GM23338 (cell line): ENCODE results near the gene METRN.

Experiments used
- CREB1 ChIP-seq: fragments of 250-450 bp; sonication (Bioruptor Pico); IDR thresholded peaks from 2 replicates; pipeline ENCODE4 v1.5.0; 2020; ENCODE audit warnings: low read depth, mild to moderate bottlenecking, moderate library complexity
- CTCF ChIP-seq, 2 experiments: fragments of 200-600 bp in 1 of 2; sonication (generic) in 1 of 2; conservative IDR thresholded peaks; 2 replicates each; pipeline versions ENCODE4 v1.5.1 to v1.6.1; 2016 to 2017; ENCODE audit warnings: antibody characterized with exemption in 2 of 2, low read depth in 2 of 2, mild to moderate bottlenecking in 2 of 2, moderate library complexity in 1 of 2
- EZH2 ChIP-seq: fragments of 200-600 bp; sonication (generic); IDR thresholded peaks from one replicate; pipeline ENCODE4 v1.8.0; 2017; ENCODE audit warnings: antibody characterized with exemption, mild to moderate bottlenecking, low read depth; ENCODE audit not compliant: unreplicated experiment
- EZH2phosphoT487 ChIP-seq: fragments of 200-600 bp; sonication (generic); IDR thresholded peaks from one replicate; pipeline ENCODE4 v1.8.1; 2018; ENCODE audit warnings: antibody characterized with exemption; ENCODE audit not compliant: unreplicated experiment
- JUNB ChIP-seq: IDR thresholded peaks from one replicate; pipeline ENCODE4 v1.6.1; 2016; ENCODE audit warnings: antibody characterized with exemption; ENCODE audit not compliant: unreplicated experiment
- POLR2AphosphoS5 ChIP-seq: IDR thresholded peaks from 2 replicates; pipeline ENCODE4 v1.6.1; 2016; ENCODE audit warnings: antibody characterized with exemption, low read depth
- REST ChIP-seq: IDR thresholded peaks from one replicate; pipeline ENCODE4 v1.6.1; 2018; ENCODE audit warnings: antibody characterized with exemption; ENCODE audit not compliant: unreplicated experiment
- STAT1 ChIP-seq: IDR thresholded peaks from one replicate; pipeline ENCODE4 v1.6.1; 2016; ENCODE audit warnings: antibody characterized with exemption; ENCODE audit not compliant: unreplicated experiment
- ZNF114 ChIP-seq: fragments of 250-450 bp; sonication (Bioruptor Pico); IDR thresholded peaks from 2 replicates; pipeline ENCODE4 v1.5.0; 2020; ENCODE audit warnings: mild to moderate bottlenecking, moderate library complexity
- ZNF331 ChIP-seq: fragments of 250-450 bp; sonication (Bioruptor Pico); IDR thresholded peaks from 2 replicates; pipeline ENCODE4 v1.5.0; 2020; ENCODE audit warnings: low read depth, mild to moderate bottlenecking, moderate library complexity
- TF ChIP-seq, protein P1 (sequence below): IDR thresholded peaks from 2 replicates; pipeline ENCODE4 v1.6.1; 2016; ENCODE audit warnings: antibody characterized with exemption
- TF ChIP-seq, protein P2 (sequence below): fragments of 250-450 bp; sonication (Bioruptor Pico); IDR thresholded peaks from 2 replicates; pipeline ENCODE4 v1.5.0; 2020; ENCODE audit warnings: mild to moderate bottlenecking, moderate library complexity

DNA sequence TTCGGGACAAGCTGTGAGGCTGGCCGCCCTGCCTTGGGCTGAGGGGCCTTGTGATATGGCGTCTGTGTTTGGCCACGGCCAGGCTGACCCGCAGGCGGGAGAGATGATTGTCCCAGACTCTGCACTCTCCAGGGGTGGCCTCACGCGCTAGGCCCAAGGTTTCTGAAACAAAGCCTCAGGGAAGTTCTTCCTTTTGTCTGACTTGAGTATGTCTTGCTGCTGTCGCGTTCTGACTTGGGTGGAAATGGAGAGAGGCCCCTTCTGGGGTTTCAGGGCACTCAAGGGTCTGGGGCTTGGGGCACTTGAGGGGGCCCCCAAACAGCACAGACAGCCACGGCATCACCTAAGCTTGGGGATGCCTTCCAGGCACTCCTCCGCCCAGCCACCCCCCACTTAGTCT is 3.8 kb upstream of the METRN start:
- no peak for TF ChIP-seq CTCF (conservative IDR thresholded peaks at IDR 0.05; ENCODE audit: low read depth in 2 of 2)
- no peak for TF ChIP-seq EZH2
- TF ChIP-seq REST, result no peak
- TF ChIP-seq CREB1 (CRISPR knock-in tag), result no peak
- no peak for TF ChIP-seq POLR2AphosphoS5
- TF ChIP-seq, protein P1, sequence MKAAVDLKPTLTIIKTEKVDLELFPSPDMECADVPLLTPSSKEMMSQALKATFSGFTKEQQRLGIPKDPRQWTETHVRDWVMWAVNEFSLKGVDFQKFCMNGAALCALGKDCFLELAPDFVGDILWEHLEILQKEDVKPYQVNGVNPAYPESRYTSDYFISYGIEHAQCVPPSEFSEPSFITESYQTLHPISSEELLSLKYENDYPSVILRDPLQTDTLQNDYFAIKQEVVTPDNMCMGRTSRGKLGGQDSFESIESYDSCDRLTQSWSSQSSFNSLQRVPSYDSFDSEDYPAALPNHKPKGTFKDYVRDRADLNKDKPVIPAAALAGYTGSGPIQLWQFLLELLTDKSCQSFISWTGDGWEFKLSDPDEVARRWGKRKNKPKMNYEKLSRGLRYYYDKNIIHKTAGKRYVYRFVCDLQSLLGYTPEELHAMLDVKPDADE, result no peak
- no peak for TF ChIP-seq EZH2phosphoT487
- no peak for TF ChIP-seq ZNF331 (CRISPR knock-in tag)
- TF ChIP-seq STAT1, result no peak
- no peak for TF ChIP-seq JUNB
- no peak for TF ChIP-seq ZNF114 (CRISPR knock-in tag)
- TF ChIP-seq, protein P2, sequence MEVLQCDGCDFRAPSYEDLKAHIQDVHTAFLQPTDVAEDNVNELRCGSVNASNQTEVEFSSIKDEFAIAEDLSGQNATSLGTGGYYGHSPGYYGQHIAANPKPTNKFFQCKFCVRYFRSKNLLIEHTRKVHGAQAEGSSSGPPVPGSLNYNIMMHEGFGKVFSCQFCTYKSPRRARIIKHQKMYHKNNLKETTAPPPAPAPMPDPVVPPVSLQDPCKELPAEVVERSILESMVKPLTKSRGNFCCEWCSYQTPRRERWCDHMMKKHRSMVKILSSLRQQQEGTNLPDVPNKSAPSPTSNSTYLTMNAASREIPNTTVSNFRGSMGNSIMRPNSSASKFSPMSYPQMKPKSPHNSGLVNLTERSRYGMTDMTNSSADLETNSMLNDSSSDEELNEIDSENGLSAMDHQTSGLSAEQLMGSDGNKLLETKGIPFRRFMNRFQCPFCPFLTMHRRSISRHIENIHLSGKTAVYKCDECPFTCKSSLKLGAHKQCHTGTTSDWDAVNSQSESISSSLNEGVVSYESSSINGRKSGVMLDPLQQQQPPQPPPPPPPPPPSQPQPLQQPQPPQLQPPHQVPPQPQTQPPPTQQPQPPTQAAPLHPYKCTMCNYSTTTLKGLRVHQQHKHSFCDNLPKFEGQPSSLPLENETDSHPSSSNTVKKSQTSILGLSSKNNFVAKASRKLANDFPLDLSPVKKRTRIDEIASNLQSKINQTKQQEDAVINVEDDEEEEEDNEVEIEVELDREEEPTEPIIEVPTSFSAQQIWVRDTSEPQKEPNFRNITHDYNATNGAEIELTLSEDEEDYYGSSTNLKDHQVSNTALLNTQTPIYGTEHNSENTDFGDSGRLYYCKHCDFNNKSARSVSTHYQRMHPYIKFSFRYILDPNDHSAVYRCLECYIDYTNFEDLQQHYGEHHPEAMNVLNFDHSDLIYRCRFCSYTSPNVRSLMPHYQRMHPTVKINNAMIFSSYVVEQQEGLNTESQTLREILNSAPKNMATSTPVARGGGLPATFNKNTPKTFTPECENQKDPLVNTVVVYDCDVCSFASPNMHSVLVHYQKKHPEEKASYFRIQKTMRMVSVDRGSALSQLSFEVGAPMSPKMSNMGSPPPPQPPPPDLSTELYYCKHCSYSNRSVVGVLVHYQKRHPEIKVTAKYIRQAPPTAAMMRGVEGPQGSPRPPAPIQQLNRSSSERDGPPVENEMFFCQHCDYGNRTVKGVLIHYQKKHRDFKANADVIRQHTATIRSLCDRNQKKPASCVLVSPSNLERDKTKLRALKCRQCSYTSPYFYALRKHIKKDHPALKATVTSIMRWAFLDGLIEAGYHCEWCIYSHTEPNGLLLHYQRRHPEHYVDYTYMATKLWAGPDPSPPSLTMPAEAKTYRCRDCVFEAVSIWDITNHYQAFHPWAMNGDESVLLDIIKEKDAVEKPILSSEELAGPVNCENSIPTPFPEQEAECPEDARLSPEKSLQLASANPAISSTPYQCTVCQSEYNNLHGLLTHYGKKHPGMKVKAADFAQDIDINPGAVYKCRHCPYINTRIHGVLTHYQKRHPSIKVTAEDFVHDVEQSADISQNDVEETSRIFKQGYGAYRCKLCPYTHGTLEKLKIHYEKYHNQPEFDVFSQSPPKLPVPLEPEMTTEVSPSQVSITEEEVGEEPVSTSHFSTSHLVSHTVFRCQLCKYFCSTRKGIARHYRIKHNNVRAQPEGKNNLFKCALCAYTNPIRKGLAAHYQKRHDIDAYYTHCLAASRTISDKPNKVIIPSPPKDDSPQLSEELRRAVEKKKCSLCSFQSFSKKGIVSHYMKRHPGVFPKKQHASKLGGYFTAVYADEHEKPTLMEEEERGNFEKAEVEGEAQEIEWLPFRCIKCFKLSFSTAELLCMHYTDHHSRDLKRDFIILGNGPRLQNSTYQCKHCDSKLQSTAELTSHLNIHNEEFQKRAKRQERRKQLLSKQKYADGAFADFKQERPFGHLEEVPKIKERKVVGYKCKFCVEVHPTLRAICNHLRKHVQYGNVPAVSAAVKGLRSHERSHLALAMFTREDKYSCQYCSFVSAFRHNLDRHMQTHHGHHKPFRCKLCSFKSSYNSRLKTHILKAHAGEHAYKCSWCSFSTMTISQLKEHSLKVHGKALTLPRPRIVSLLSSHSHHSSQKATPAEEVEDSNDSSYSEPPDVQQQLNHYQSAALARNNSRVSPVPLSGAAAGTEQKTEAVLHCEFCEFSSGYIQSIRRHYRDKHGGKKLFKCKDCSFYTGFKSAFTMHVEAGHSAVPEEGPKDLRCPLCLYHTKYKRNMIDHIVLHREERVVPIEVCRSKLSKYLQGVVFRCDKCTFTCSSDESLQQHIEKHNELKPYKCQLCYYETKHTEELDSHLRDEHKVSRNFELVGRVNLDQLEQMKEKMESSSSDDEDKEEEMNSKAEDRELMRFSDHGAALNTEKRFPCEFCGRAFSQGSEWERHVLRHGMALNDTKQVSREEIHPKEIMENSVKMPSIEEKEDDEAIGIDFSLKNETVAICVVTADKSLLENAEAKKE (CRISPR knock-in tag), result no peak
